Esophagus (tissue), 2 donors: ENCODE measurements around the gene TMEM178B. TPM values are rescaled to one million over a fixed set of nuclear protein-coding genes. Genes with fewer than 3 reads are reported as not detected.
A peak's percentile ranks its signal among the peaks of the same experiment; 100 is the strongest.
"Not testable (repeated sequence)": the region's sequence is repeated elsewhere in the genome, so short reads cannot be mapped to it uniquely, and the experiment has no call there.

Source experiments
- H3K27ac ChIP-seq, 2 donors: one replicate each; pipeline ENCODE4 v1.5.1; 2013; ENCODE audit warnings: low read depth in 2 of 2, mild to moderate bottlenecking in 2 of 2, inconsistent platforms in 1 of 2, low read length in 1 of 2, moderate library complexity in 1 of 2
- H3K27me3 ChIP-seq, 2 donors: one replicate each; pipeline ENCODE4 v1.6.1; 2013; ENCODE audit warnings: low read length in 2 of 2, control low read depth in 1 of 2, mild to moderate bottlenecking in 1 of 2; ENCODE audit not compliant: insufficient read depth in 2 of 2, control insufficient read depth in 1 of 2
- H3K36me3 ChIP-seq, 2 donors: one replicate each; pipeline ENCODE4 v1.6.1; 2013; ENCODE audit warnings: low read length in 1 of 2; ENCODE audit not compliant: control insufficient read depth in 2 of 2, insufficient read depth in 2 of 2
- H3K4me1 ChIP-seq, 2 donors: one replicate each; pipeline ENCODE4 v1.6.1; 2013; ENCODE audit warnings: low read length in 1 of 2; ENCODE audit not compliant: control insufficient read depth in 2 of 2, insufficient read depth in 2 of 2
- H3K4me3 ChIP-seq, 2 donors: one replicate each; pipeline ENCODE4 v1.5.1; 2013; ENCODE audit warnings: low read length in 2 of 2, mild to moderate bottlenecking in 2 of 2, low read depth in 1 of 2, moderate library complexity in 1 of 2
- H3K9me3 ChIP-seq, 2 donors: one replicate each; pipeline ENCODE4 v1.6.1; 2013; ENCODE audit warnings: mild to moderate bottlenecking in 2 of 2, low read depth in 1 of 2, low read length in 1 of 2, moderate library complexity in 1 of 2; ENCODE audit not compliant: control insufficient read depth in 2 of 2, insufficient read depth in 1 of 2
- WGBS, 2 donors: extraction: QIAGEN DNeasy Blood & Tissue Kit; methylation state at CpG; one replicate each; pipeline ENCODE4 v1.1.7; 2013; 5-methylcytosine and 5-hydroxymethylcytosine counted together
- polyA plus RNA-seq, 2 donors: library from polyadenylated mRNA; stranded (reverse); fragments of 200-250 nt; gene quantifications; one replicate each; pipeline ENCODE4 v1.2.3, GENCODE V29; 2013
- donor health status: healthy with polysubstance abuse.
- donor health status: Bipolar disorder and iron deficiency.

Gene TMEM178B
- polyA plus RNA-seq, 2 donors = 0.21 to 0.26 TPM

- 42 to 49% methylated on average over 7 of the region's 7 CpGs for WGBS, 2 donors
- no peaks in the 10 kb centered on the region for H3K36me3 ChIP-seq
- no peak overlapping the region for H3K4me3 ChIP-seq
- H3K27me3 ChIP-seq = no peaks in the 10 kb centered on the region
- H3K27ac ChIP-seq = no peak overlapping the region
- H3K9me3 ChIP-seq = no peaks in the 10 kb centered on the region
- no peaks in the 10 kb centered on the region for H3K4me1 ChIP-seq
Measured at GRCh38 chr7:141045126-141045841, 28.6 kb upstream of the TMEM178B start.

- WGBS, 2 donors = 74 to 80% methylated on average over 7 of the region's 7 CpGs
- H3K36me3 ChIP-seq = no peaks in the 10 kb centered on the region
- no peak overlapping the region for H3K4me3 ChIP-seq
- H3K27ac ChIP-seq = no peak overlapping the region
- H3K27me3 ChIP-seq = no peaks in the 10 kb centered on the region
- H3K4me1 ChIP-seq = no peaks in the 10 kb centered on the region
- H3K9me3 ChIP-seq = no peaks in the 10 kb centered on the region
Measured at GRCh38 chr7:141045842-141046620, 27.8 kb upstream of the TMEM178B start.

GRCh38 chr7:141053626-141054025, 20.2 kb upstream of the TMEM178B start:
- 42 to 47% methylated on average over 9 of the region's 9 CpGs for WGBS, 2 donors
- no peaks in the 10 kb centered on the region for H3K27me3 ChIP-seq

GRCh38 chr7:141055146-141055545, 18.7 kb upstream of the TMEM178B start:
- H3K4me3 ChIP-seq = no peak overlapping the region
- H3K9me3 ChIP-seq = peaks cover 0 to 3% of the 10 kb centered on the region in 2 donors
- 87 to 90% methylated on average over 4 of the region's 4 CpGs for WGBS, 2 donors
- H3K27me3 ChIP-seq = no peaks in the 10 kb centered on the region
- no peak overlapping the region for H3K27ac ChIP-seq
- H3K4me1 ChIP-seq = no peaks in the 10 kb centered on the region
- no peaks in the 10 kb centered on the region for H3K36me3 ChIP-seq

More at GRCh38 chr7:141053626-141054025, 20.2 kb upstream of the TMEM178B start:
- H3K9me3 ChIP-seq = peaks cover 0 to 3% of the 10 kb centered on the region in 2 donors
- H3K27ac ChIP-seq = no peak overlapping the region
- H3K4me3 ChIP-seq = no peak overlapping the region
- H3K36me3 ChIP-seq = no peaks in the 10 kb centered on the region
- no peaks in the 10 kb centered on the region for H3K4me1 ChIP-seq

- WGBS, 2 donors = 87 to 88% methylated on average over 3 of the region's 3 CpGs
- no peaks in the 10 kb centered on the region for H3K4me1 ChIP-seq
Measured at GRCh38 chr7:141057788-141058187, 16.1 kb upstream of the TMEM178B start.

GRCh38 chr7:141067856-141068255, 6.0 kb upstream of the TMEM178B start:
- H3K4me1 ChIP-seq, H3K9me3 ChIP-seq, H3K27me3 ChIP-seq, H3K27ac ChIP-seq, H3K36me3 ChIP-seq, H3K4me3 ChIP-seq: not testable (repeated sequence)
- 72 to 78% methylated on average over 8 of the region's 16 CpGs for WGBS, 2 donors

More at GRCh38 chr7:141057788-141058187, 16.1 kb upstream of the TMEM178B start:
- H3K27ac ChIP-seq = no peak overlapping the region
- peaks cover 0 to 3% of the 10 kb centered on the region in 2 donors for H3K9me3 ChIP-seq
- H3K4me3 ChIP-seq = no peak overlapping the region
- H3K36me3 ChIP-seq = no peaks in the 10 kb centered on the region
- H3K27me3 ChIP-seq = no peaks in the 10 kb centered on the region

- no peaks in the 10 kb centered on the region for H3K27me3 ChIP-seq
- H3K36me3 ChIP-seq = no peaks in the 10 kb centered on the region
- no peak overlapping the region for H3K27ac ChIP-seq
- WGBS, 2 donors = 1 to 2% methylated on average over 30 of the region's 30 CpGs
- H3K9me3 ChIP-seq = no peaks in the 10 kb centered on the region
- H3K4me3 ChIP-seq = peak overlapping the region; percentile 29 to 47
- peaks cover 11 to 13% of the 10 kb centered on the region in 2 donors for H3K4me1 ChIP-seq
Measured at GRCh38 chr7:141071260-141071854, 2.5 kb upstream of the TMEM178B start.

- WGBS, 2 donors = 3 to 4% methylated on average over 21 of the region's 21 CpGs
- H3K4me3 ChIP-seq = peak overlapping the region; percentile 47 to 52
- no peaks in the 10 kb centered on the region for H3K9me3 ChIP-seq
- H3K27ac ChIP-seq = no peak overlapping the region
- no peaks in the 10 kb centered on the region for H3K27me3 ChIP-seq
- peaks cover 11 to 13% of the 10 kb centered on the region in 2 donors for H3K4me1 ChIP-seq
- H3K36me3 ChIP-seq = no peaks in the 10 kb centered on the region
Measured at GRCh38 chr7:141071855-141072547, 1.9 kb upstream of the TMEM178B start.

GRCh38 chr7:141072548-141073172, 1.2 kb upstream of the TMEM178B start:
- Histone ChIP-seq H3K4me1 (peaks cover 11 to 13% of the 10 kb centered on the region in 2 donors), H3K27me3 (no peaks in the 10 kb centered on the region), H3K27ac (no peak overlapping the region), H3K9me3 (no peaks in the 10 kb centered on the region), H3K4me3 (peak overlapping the region; percentile 47 to 52), H3K36me3 (no peaks in the 10 kb centered on the region)
- 1% methylated on average over 56 to 61 of the region's 61 CpGs for WGBS, 2 donors
